Right atrium auricular region (tissue), 2 donors: ENCODE results near the gene ARNT2. TPM values are rescaled to one million over a fixed set of nuclear protein-coding genes. Genes with fewer than 3 reads are reported as not detected.

Experiments
- DNase-seq: peaks from one replicate; pipeline ENCODE4 v3.0.0-alpha.2; 2019; ENCODE audit warnings: low spot score
- H3K27ac ChIP-seq, 2 donors: fragments of 200-600 bp; sonication (generic); 1 replicate in 1 of 2; 2 replicates in 1 of 2; pipeline ENCODE4 v1.5.1; 2016 to 2019
- H3K27me3 ChIP-seq, 2 donors: fragments of 200-600 bp; sonication (generic); one replicate each; pipeline versions ENCODE4 v1.5.1 to v1.6.0; 2017 to 2019
- H3K36me3 ChIP-seq: fragments of 200-600 bp; sonication (generic); one replicate; pipeline ENCODE4 v1.5.1; 2016
- H3K4me1 ChIP-seq, 2 donors: fragments of 200-600 bp; sonication (generic); one replicate each; pipeline versions ENCODE4 v1.5.1 to v1.6.0; 2017 to 2019
- H3K4me3 ChIP-seq, 2 donors: fragments of 200-600 bp; sonication (generic); 1 replicate in 1 of 2; 2 replicates in 1 of 2; pipeline ENCODE4 v1.5.1; 2017 to 2019; ENCODE audit warnings: mild to moderate bottlenecking in 1 of 2, moderate library complexity in 1 of 2
- H3K9me3 ChIP-seq, 2 donors: fragments of 200-600 bp; sonication (generic); one replicate each; pipeline ENCODE4 v1.5.1; 2019
- CTCF ChIP-seq, 2 donors: fragments of 200-600 bp; sonication (generic); IDR thresholded peaks; one replicate each; pipeline ENCODE4 v1.5.1; 2019; ENCODE audit warnings: antibody characterized with exemption in 2 of 2
- total RNA-seq, 2 donors: library from RNA; depleted of rRNA; stranded (reverse); fragments of >200 nt; gene quantifications; one replicate each; pipeline ENCODE4 v1.1.0, GENCODE V29; 2016

The ARNT2 gene
- total RNA-seq, 2 donors from 2014 or later: 4.8 to 8.4 TPM

- no peak for TF ChIP-seq CTCF (IDR thresholded peaks at IDR 0.05)
- no peaks in the 10 kb centered on the region for H3K9me3 ChIP-seq
- H3K4me1 ChIP-seq: peaks cover 0 to 19% of the 10 kb centered on the region in 2 donors
- DNase-seq: no peak
- no peaks in the 10 kb centered on the region for H3K36me3 ChIP-seq
- no peak overlapping the region for H3K27ac ChIP-seq
- no peak overlapping the region for H3K4me3 ChIP-seq
- no peaks in the 10 kb centered on the region for H3K27me3 ChIP-seq
Observed at GRCh38 chr15:80491163-80491847, 87.1 kb downstream of the ARNT2 start.

- TF ChIP-seq CTCF (IDR thresholded peaks at IDR 0.05): no peak
- H3K36me3 ChIP-seq: no peaks in the 10 kb centered on the region
- no peak for DNase-seq
- no peak overlapping the region for H3K4me3 ChIP-seq
- H3K4me1 ChIP-seq: peaks cover 0 to 19% of the 10 kb centered on the region in 2 donors
- H3K9me3 ChIP-seq: no peaks in the 10 kb centered on the region
- H3K27ac ChIP-seq: no peak overlapping the region
- no peaks in the 10 kb centered on the region for H3K27me3 ChIP-seq
Observed at GRCh38 chr15:80492409-80492808, 88.2 kb downstream of the ARNT2 start.

GRCh38 chr15:80492874-80493273 is 88.7 kb downstream of the ARNT2 start:
- Histone ChIP-seq H3K9me3 (no peaks in the 10 kb centered on the region), H3K27me3 (no peaks in the 10 kb centered on the region), H3K4me3 (no peak overlapping the region), H3K27ac (no peak overlapping the region), H3K4me1 (peaks cover 0 to 19% of the 10 kb centered on the region in 2 donors), H3K36me3 (no peaks in the 10 kb centered on the region)
- TF ChIP-seq CTCF (IDR thresholded peaks at IDR 0.05): no peak
- DNase-seq: no peak

- no peaks in the 10 kb centered on the region for H3K27me3 ChIP-seq
- no peak overlapping the region for H3K4me3 ChIP-seq
- no peaks in the 10 kb centered on the region for H3K36me3 ChIP-seq
- H3K9me3 ChIP-seq: no peaks in the 10 kb centered on the region
- H3K4me1 ChIP-seq: peaks cover 0 to 11% of the 10 kb centered on the region in 2 donors
- no peak for TF ChIP-seq CTCF (IDR thresholded peaks at IDR 0.05)
- H3K27ac ChIP-seq: no peak overlapping the region
- DNase-seq: no peak
Observed at GRCh38 chr15:80494351-80494751, 90.2 kb downstream of the ARNT2 start.

- no peak overlapping the region for H3K4me3 ChIP-seq
- DNase-seq: no peak
- no peak overlapping the region for H3K27ac ChIP-seq
- no peak for TF ChIP-seq CTCF (IDR thresholded peaks at IDR 0.05)
- H3K36me3 ChIP-seq: no peaks in the 10 kb centered on the region
- peaks cover 0 to 7% of the 10 kb centered on the region in 2 donors for H3K4me1 ChIP-seq
- H3K9me3 ChIP-seq: no peaks in the 10 kb centered on the region
- H3K27me3 ChIP-seq: no peaks in the 10 kb centered on the region
Observed at GRCh38 chr15:80494756-80495155, 90.6 kb downstream of the ARNT2 start.
